OCI-LY7 (cell line): ENCODE data around the gene GPR3. TPM values are rescaled to one million over a fixed set of nuclear protein-coding genes. Genes with fewer than 3 reads are reported as not detected.
A peak's percentile ranks its signal among the peaks of the same experiment; 100 is the strongest.

Source experiments
- BruUV-seq: library from RNA; stranded (reverse); fragments of 400-500 nt; replicated peaks from 2 replicates; lab custom pipeline; 2021; lab: Mats Ljungman, UMichigan
- CTCF ChIA-PET: fragments of 300-600 bp; sonication (Branson Sonifier 250); formaldehyde crosslinking; loops from one replicate; lab custom pipeline; 2022; ENCODE audit warnings: antibody characterized with exemption; ENCODE audit not compliant: unreplicated experiment; lab: Charles Lee
- POLR2A ChIA-PET: fragments of 300-600 bp; sonication (Branson Sonifier 250); formaldehyde crosslinking; loops from one replicate; lab custom pipeline; 2022; ENCODE audit warnings: antibody characterized with exemption; lab: Charles Lee
- DNase-seq: peaks from one replicate; pipeline ENCODE4 v3.0.0-alpha.2; 2015; ENCODE audit warnings: low spot score
- H2AFZ ChIP-seq: fragments of 200-600 bp; sonication (generic), shearing (Covaris generic); 2 replicates; pipeline ENCODE4 v1.6.1; 2014; ENCODE audit warnings: mild to moderate bottlenecking, antibody characterized with exemption, low read length, moderate library complexity
- H3K27ac ChIP-seq: fragments of 200-600 bp; sonication (generic); 2 replicates; pipeline ENCODE4 v1.5.1; 2014; ENCODE audit warnings: mixed run types, low read depth, mild to moderate bottlenecking, moderate library complexity, low read length, inconsistent platforms; ENCODE audit not compliant: poor library complexity, severe bottlenecking
- H3K36me3 ChIP-seq: fragments of 200-600 bp; sonication (generic); 2 replicates; pipeline ENCODE4 v1.6.1; 2014; ENCODE audit warnings: mild to moderate bottlenecking, antibody characterized with exemption, low read length, moderate library complexity, mixed read lengths; ENCODE audit not compliant: insufficient read depth
- H3K4me1 ChIP-seq: fragments of 200-600 bp; sonication (generic); 2 replicates; pipeline ENCODE4 v1.5.1; 2014; ENCODE audit warnings: mild to moderate bottlenecking, low read length; ENCODE audit not compliant: insufficient read depth, poor library complexity, severe bottlenecking
- H3K4me2 ChIP-seq: fragments of 200-600 bp; sonication (generic); 2 replicates; pipeline ENCODE4 v1.6.1; 2014; ENCODE audit warnings: mild to moderate bottlenecking, low read length
- H3K4me3 ChIP-seq: fragments of 200-600 bp; sonication (generic); 2 replicates; pipeline ENCODE4 v1.5.1; 2014; ENCODE audit warnings: mild to moderate bottlenecking, low read depth, low read length; ENCODE audit not compliant: poor library complexity, severe bottlenecking
- H3K79me2 ChIP-seq: fragments of 200-600 bp; sonication (generic); 2 replicates; pipeline ENCODE4 v1.6.1; 2016; ENCODE audit warnings: low read depth, mild to moderate bottlenecking, low read length, moderate library complexity, mixed read lengths; ENCODE audit not compliant: insufficient read depth
- H3K9me2 ChIP-seq: fragments of 200-600 bp; sonication (generic); 2 replicates; pipeline ENCODE4 v1.6.1; 2016; ENCODE audit warnings: mild to moderate bottlenecking, low read length, mixed read lengths; ENCODE audit not compliant: insufficient read depth
- H3K9me3 ChIP-seq: fragments of 200-600 bp; sonication (generic); 2 replicates; pipeline ENCODE4 v1.6.1; 2014; ENCODE audit warnings: mild to moderate bottlenecking, mixed run types, low read length, mixed read lengths
- H4K20me1 ChIP-seq: fragments of 200-600 bp; sonication (generic); 2 replicates; pipeline ENCODE4 v1.6.1; 2014; ENCODE audit warnings: mild to moderate bottlenecking, antibody characterized with exemption, low read length, moderate library complexity, mixed read lengths; ENCODE audit not compliant: insufficient read depth
- CTCF ChIP-seq: fragments of 200-600 bp; sonication (generic); conservative IDR thresholded peaks from 2 replicates; pipeline ENCODE4 v1.5.1; 2014; ENCODE audit warnings: mild to moderate bottlenecking, antibody characterized with exemption, low read length, moderate library complexity, mixed read lengths
- EZH2phosphoT487 ChIP-seq: fragments of 200-600 bp; sonication (generic); IDR thresholded peaks from 2 replicates; pipeline ENCODE4 v1.6.1; 2018; ENCODE audit warnings: low read depth, borderline replicate concordance, mild to moderate bottlenecking, mixed run types, antibody characterized with exemption, low read length, moderate library complexity, mixed read lengths
- intact Hi-C: fragments of 100-400 bp; cut with micrococcal nuclease; formaldehyde crosslinking; loops from one replicate; pipeline ENCODE4 v1.10.0; 2022; ENCODE audit not compliant: unreplicated experiment
- total RNA-seq, 2 experiments: library from RNA; depleted of rRNA in 1 of 2; stranded (reverse); fragments of >200 nt in 1 of 2; shearing (Covaris generic) in 1 of 2; gene quantifications; 2 replicates each; pipeline ENCODE4 v1.2.3, GENCODE V29; 2014 to 2022

The GPR3 gene
- total RNA-seq, 2 experiments from 2014 or later, result 0.25 to 0.32 TPM

GRCh38 chr1:27357281-27358037 lies 35.0 kb upstream of the GPR3 start:
- intact Hi-C loops, result loop anchor here (1.0 to 10.0 kb wide), 5 partner anchors 14 to 249 kb away; no protein-coding TSS in a partner anchor
- POLR2A ChIA-PET, result interaction anchor here (0.6 kb wide), 1 partner anchor 17 kb away, joined by 3 read pairs; no protein-coding TSS in a partner anchor
- TF ChIP-seq EZH2phosphoT487, result no peak
- TF ChIP-seq CTCF, result peak; percentile 87
- CTCF ChIA-PET, result interaction anchor here (0.5 to 1.6 kb wide), 7 partner anchors 8 to 249 kb away, joined by 3 to 5 read pairs (median 4); no protein-coding TSS in a partner anchor
- DNase-seq, result peak; percentile 77
- BruUV-seq, result no TSS peak
- H3K79me2 ChIP-seq, result no peaks in the 10 kb centered on the region
- H3K4me3 ChIP-seq, result peak overlapping the region; percentile 65
- H3K9me3 ChIP-seq, result no peaks in the 10 kb centered on the region
- H3K36me3 ChIP-seq, result no peaks in the 10 kb centered on the region
- peak overlapping the region; percentile 25 for H3K27ac ChIP-seq
- no peaks in the 10 kb centered on the region for H3K9me2 ChIP-seq
- H3K4me1 ChIP-seq, result peaks cover 26% of the 10 kb centered on the region
- H2AFZ ChIP-seq, result peak overlapping the region; percentile 83
- H3K4me2 ChIP-seq, result peak overlapping the region; percentile 84
- H4K20me1 ChIP-seq, result no peaks in the 10 kb centered on the region

GRCh38 chr1:27358038-27358927 lies 34.1 kb upstream of the GPR3 start:
- Histone ChIP-seq H3K79me2 (no peaks in the 10 kb centered on the region), H3K9me3 (no peaks in the 10 kb centered on the region), H3K4me3 (no peak overlapping the region), H3K4me2 (peak overlapping the region; percentile 84), H4K20me1 (no peaks in the 10 kb centered on the region), H2AFZ (no peak overlapping the region; the same call in 1 of the 2 replicates), H3K36me3 (no peaks in the 10 kb centered on the region), H3K4me1 (peaks cover 26% of the 10 kb centered on the region), H3K9me2 (no peaks in the 10 kb centered on the region), H3K27ac (no peak overlapping the region)
- ChIA-PET POLR2A (no interaction called here), CTCF (interaction anchor here (1.1 kb wide), 1 partner anchor 56 kb away, joined by 5 read pairs; no protein-coding TSS in a partner anchor)
- DNase-seq, result no peak
- BruUV-seq, result no TSS peak
- intact Hi-C loops, result loop anchor here (10.0 kb wide), 1 partner anchor 53 kb away; no protein-coding TSS in a partner anchor
- TF ChIP-seq EZH2phosphoT487 (no peak), CTCF (no peak)
